HG03159 (cell line): ENCODE measurements around the gene A4GALT.

Experiments
- ATAC-seq: cut with Tn5 transposase; IDR thresholded peaks from one replicate; pipeline ENCODE4 v1.9.1; 2021; ENCODE audit warnings: mild to moderate bottlenecking, moderate library complexity; ENCODE audit not compliant: unreplicated experiment

The A4GALT gene

DNA sequence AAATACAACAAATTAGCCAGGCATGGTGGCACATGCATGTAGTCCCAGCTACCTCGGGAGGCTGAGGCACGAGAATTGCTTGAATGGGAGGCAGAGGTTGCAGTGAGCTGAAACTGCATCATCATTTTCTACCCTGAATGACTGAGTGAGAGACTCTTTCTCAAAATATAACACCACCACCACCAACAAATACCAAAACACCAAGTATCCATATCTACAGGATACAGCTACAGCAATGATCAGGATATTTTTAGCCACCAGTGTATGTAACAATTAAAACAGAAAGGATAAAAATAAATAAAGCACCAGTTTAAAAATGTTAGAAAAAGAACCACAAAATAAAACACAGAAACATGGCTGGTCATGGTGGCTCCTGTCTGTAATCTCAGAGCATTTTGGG is 13.2 kb downstream of the A4GALT start:
- no peak for ATAC-seq

- ATAC-seq: no peak
Measured at GRCh38 chr22:42704896-42705295, 15.8 kb downstream of the A4GALT start.

DNA sequence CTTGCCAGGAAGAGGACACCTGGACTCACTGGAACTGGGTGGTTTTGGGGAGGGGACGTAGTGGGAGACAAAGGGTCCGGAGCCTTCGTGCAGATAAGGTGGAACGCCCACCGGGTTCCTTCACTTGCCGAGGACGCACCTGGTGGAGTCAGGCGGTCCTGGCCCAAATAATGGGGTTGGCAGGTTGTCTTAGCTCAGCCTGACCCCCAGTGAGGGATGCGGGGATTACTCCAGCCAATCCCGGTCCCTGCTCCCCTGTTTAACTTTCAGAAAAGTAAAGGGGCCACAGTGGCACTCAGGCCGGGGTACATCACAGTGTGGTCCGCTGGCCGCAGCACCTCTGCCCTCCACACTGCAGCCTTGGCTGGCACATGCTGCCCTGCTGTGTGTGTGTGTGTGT is 18.0 kb downstream of the A4GALT start:
- no peak for ATAC-seq

DNA sequence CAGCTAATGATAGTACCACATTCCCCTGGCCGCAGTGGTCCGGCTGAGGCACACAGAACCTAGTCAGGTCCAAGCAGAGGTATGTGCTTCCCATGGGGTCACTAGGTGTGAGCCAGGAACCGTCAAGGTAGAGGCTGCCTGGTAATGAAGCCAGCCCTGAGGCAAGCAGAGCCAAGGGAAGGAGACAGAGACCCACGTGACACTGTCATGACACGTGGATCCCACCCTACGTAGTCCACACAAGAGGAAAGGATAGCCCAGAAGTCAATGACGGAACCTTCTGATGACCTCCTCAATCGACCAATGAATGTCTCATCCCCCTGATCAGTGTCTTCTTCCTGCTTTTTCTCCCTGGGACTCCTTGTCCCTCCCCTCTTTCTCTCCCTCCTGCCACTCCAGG is 19.0 kb downstream of the A4GALT start:
- no peak for ATAC-seq

DNA sequence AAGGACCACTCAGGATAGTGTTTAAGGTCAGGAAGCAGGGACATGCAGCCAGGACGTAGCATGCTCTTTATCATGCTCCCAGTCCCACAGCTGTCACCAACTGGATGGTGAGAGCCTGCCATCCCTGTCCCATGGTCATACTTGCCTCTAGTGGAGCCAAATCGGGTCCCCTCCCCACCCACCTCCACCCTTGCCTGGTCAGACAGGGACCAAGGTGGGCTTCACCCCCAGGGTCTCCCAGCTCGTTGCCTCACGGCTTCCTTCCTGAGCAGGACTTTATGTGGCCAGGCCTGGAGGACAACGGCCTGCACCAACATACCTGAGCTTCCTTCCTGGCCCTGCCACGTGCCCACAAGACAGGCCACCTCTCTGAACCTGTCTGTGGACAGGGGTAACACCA is 19.8 kb downstream of the A4GALT start:
- ATAC-seq: no peak

DNA sequence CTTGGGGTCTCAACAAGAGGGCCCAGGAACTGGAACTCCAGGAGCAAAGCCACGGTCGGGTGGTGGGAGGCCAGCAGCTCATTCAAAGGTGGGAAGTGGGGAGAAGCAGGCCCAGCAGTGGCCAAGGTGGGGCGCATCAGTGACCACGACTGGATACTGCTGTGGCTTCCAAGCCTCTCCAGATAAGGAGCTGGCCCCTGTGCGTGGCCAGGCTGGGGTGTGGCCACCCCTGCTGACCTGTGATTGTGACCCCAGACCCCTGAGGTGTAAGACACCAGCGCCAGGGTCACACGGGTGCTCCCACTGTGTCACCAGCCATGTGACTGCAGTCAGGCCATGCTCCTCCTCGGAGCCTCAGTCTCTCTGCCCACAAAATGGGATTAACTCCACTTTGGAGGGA is 20.3 kb downstream of the A4GALT start:
- ATAC-seq: no peak

- no peak for ATAC-seq
Measured at GRCh38 chr22:42699976-42700352, 20.7 kb downstream of the A4GALT start.

GRCh38 chr22:42699281-42699975 is 21.2 kb downstream of the A4GALT start:
- no peak for ATAC-seq

DNA sequence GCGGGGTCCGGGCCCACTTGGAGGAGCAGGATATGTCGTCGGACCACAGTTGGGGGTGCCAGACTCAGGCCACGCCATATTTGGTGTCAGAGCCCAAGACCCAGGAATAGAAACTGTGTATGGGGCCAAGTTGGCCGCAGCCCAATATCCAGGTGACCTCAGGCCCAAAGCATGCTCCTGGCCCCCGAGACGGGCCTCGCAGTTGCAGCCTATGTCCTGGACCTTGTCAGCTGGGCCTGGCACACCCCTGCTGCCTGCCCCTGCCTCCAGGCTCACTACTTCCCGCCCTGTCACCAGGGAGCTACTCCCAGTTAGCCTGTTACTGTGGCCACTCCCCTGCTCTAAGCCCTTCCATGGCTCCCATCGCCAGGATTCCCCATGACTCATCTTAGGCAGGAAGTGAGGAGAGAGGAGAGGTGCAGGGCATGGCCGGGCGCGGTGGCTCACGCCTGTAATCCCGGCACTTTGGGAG is 23.1 kb downstream of the A4GALT start:
- ATAC-seq: no peak

- ATAC-seq: no peak
Measured at GRCh38 chr22:42696331-42696967, 24.2 kb downstream of the A4GALT start.

DNA sequence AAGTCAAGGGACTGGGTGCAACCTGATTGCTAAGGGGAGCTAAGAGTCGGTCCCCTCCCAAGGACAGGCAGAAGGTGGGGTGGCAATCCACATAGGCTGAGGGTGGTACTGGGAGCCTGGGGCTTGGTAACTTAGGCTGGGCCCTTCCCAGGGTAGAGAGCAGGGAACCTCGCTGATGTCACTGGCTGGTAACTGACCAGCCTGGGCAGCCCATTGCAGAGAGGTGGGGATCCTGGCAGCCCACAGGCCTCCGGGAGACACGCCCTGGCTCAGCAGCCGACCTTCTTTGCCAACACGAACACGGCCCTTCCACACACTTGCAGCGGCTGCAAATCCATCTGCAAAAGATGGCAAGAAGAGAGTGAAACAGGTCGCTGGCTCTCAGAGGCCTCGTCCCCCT is 25.4 kb downstream of the A4GALT start:
- no peak for ATAC-seq

- no peak for ATAC-seq
Measured at GRCh38 chr22:42693763-42694683, 26.6 kb downstream of the A4GALT start.

GRCh38 chr22:42693055-42693762 is 27.5 kb downstream of the A4GALT start:
- ATAC-seq: no peak

GRCh38 chr22:42692239-42693054 is 28.2 kb downstream of the A4GALT start:
- ATAC-seq: no peak

- no peak for ATAC-seq
Measured at GRCh38 chr22:42691440-42691839, 29.2 kb downstream of the A4GALT start.

- no peak for ATAC-seq
Measured at GRCh38 chr22:42688241-42689211, 32.1 kb downstream of the A4GALT start.

- no peak for ATAC-seq
Measured at GRCh38 chr22:42686756-42687491, 33.7 kb downstream of the A4GALT start.

DNA sequence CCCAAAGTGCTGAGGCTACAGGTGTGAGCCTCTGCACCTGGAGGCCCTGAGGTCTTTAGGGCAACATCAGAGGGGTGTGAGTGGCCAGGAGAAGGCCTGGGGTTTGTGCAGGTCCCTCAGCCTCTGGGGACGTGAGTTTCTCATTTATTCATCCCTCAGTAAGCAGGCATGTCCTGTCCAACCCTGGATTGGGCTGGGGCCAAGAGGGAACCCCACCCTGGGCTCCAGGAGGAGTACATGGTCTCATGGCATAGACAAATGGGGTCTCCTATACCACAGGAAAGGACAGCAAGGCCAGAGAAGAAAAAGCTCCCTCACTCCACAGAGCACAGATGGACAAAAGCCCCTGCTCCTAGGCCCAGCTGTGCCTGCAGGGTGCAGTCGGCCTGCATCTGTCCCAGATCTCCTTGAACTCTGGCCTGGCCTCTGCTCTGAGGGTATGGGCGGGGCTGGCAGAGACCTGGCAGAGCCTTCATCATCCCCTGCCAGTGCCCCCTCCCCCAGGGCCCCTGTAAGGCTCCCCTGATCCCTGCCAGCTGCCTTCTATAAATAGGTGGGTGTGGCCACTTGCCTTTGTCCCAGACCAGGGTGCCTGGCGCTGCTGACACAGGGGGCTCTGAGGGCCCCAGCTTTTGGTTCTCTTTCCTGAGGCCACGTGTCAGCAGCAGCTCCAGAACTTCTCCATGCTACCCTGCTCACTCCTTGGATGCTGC is 34.6 kb downstream of the A4GALT start:
- ATAC-seq: no peak
